Effector memory CD4-positive, alpha-beta T cell (primary cell): ENCODE measurements around the gene IFT43.

Experiments used
- DNase-seq, 3 donors: peaks; one replicate each; pipeline ENCODE4 v3.0.0-alpha.2; 2020
- H3K27ac ChIP-seq: 2 replicates; pipeline ENCODE4 v1.7.0; 2013; ENCODE audit warnings: mild to moderate bottlenecking, low read length, moderate library complexity; ENCODE audit not compliant: insufficient read depth, poor library complexity, severe bottlenecking
- H3K27me3 ChIP-seq: replicated peaks from 2 replicates; pipeline ENCODE4 v1.7.0; 2013; ENCODE audit warnings: mild to moderate bottlenecking, low read length; ENCODE audit not compliant: insufficient read depth, control insufficient read depth, poor library complexity, severe bottlenecking
- H3K36me3 ChIP-seq: 2 replicates; pipeline ENCODE4 v1.7.0; 2013; ENCODE audit warnings: mild to moderate bottlenecking, low read length, moderate library complexity; ENCODE audit not compliant: control insufficient read depth, insufficient read depth
- H3K4me1 ChIP-seq: 2 replicates; pipeline ENCODE4 v1.7.0; 2013; ENCODE audit warnings: low read length, mild to moderate bottlenecking; ENCODE audit not compliant: control insufficient read depth, insufficient read depth, poor library complexity, severe bottlenecking
- H3K4me3 ChIP-seq: 2 replicates; pipeline ENCODE4 v1.7.0; 2013; ENCODE audit warnings: low read length, low read depth, mild to moderate bottlenecking; ENCODE audit not compliant: insufficient read depth, poor library complexity, severe bottlenecking
- H3K9me3 ChIP-seq: 2 replicates; pipeline ENCODE4 v1.7.0; 2013; ENCODE audit warnings: mild to moderate bottlenecking, low read length, moderate library complexity; ENCODE audit not compliant: control insufficient read depth

The IFT43 gene

DNA sequence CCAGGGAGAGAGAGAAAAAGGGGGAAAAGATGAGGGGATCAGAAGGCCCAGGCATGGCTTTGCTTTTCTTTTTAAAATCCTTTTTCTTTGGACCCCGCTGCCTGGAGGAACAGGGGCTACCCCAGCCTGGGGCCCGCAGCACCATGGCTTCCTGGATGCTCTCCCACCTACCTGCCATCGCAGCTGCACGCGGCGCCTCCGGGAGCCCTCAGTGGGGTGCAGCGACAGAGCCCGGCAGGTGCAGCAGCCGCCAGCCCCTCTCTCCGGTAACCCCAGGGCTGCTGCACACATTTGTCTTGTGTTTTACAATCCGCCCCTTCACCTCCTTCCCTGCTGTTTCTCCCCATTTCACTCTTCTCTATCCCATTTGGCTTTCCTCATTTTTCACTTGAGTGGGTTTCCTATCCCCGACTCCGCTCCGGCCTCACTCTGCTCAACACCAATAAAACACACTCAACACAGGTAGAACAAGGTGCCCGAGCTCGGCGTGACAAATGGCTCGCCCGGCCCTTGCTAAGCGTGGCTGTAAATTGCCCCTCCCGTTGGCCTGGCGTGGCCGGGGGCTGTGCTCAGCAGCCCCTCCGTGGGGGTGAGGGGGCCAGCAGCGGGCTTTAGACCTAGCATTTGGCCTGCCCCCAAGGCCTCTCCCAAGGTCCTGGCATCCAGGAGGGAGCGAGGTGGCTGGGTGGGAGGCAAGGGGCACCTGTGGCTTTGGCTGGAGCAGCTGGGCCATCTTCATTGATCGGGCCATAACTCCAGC is 113.5 kb downstream of the IFT43 start:
- no peak overlapping the region for H3K27ac ChIP-seq
- no peaks in the 10 kb centered on the region for H3K27me3 ChIP-seq
- DNase-seq = no peak
- no peak overlapping the region for H3K4me3 ChIP-seq
- H3K4me1 ChIP-seq = no peaks in the 10 kb centered on the region
- H3K9me3 ChIP-seq = no peaks in the 10 kb centered on the region
- no peaks in the 10 kb centered on the region for H3K36me3 ChIP-seq

DNA sequence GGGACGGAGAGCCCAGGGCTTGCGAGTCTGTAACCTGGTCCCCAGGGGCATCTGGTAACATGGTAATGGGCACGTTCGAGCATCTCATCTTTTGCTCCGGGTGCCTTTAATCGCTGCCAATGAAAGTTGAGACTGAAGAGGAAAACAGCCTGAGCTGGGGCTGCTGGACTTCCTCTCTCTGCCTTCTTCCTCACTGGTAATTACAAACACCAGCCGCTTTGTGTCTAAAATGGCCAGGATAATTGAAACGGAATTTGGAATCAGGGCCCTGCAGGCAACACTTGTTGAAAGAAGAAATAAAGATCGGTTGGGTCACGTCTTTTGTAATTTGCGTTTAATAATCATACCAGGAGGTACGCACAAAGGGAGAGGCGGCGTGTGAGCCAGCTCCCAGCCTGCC is 114.7 kb downstream of the IFT43 start:
- Histone ChIP-seq H3K36me3 (no peaks in the 10 kb centered on the region), H3K27ac (no peak overlapping the region), H3K27me3 (no peaks in the 10 kb centered on the region), H3K9me3 (no peaks in the 10 kb centered on the region), H3K4me3 (no peak overlapping the region), H3K4me1 (no peaks in the 10 kb centered on the region)
- DNase-seq = no peak

DNA sequence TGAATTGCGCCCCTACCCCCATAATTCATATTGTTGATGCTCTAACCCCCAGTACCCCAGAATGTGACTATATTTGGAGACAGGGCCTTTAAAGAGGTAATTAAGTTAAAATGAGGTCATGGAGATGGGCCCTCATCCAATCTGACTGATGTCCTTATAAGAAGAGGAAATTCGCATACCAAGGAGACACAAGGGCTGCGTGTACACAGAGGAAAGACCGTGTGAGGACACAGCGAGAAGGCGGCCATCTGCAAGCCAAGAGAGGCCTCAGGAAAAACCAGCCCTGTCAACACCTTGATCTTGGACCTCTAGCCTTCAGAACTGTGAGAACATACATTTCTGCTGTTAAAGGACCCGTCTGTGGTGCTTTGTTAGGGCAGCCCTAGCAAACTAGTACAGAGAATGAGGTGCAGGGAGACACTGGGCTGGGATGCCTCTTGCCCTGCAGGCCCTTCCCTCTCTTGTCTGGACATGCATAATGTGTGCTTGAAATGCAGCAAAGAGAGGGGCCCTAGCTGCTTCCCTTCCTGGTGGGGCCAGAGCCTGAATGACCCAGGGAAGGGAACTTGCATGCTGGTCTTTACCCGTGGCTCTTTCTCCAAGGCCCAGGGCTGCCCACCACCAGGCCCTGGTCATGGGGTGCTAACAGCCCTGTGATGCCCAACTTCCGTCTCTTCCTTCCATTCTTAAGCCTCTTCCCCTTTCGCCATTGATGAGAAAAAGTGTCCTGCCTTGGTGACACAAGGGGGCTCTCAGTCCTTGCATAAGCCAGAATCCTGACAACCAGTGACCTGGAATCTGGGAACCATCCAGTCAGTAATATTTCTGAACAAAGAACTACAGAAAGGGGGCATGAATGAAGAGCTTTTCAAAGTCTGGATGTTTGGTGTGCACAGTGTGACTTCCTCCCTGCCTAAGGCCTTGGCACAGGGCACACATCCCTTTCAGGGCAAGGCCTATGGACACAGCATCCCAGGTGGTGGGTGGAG is 116.1 kb downstream of the IFT43 start:
- no peaks in the 10 kb centered on the region for H3K9me3 ChIP-seq
- no peak overlapping the region for H3K27ac ChIP-seq
- H3K27me3 ChIP-seq = no peaks in the 10 kb centered on the region
- no peaks in the 10 kb centered on the region for H3K4me1 ChIP-seq
- H3K4me3 ChIP-seq = no peak overlapping the region
- DNase-seq = no peak
- H3K36me3 ChIP-seq = no peaks in the 10 kb centered on the region

DNA sequence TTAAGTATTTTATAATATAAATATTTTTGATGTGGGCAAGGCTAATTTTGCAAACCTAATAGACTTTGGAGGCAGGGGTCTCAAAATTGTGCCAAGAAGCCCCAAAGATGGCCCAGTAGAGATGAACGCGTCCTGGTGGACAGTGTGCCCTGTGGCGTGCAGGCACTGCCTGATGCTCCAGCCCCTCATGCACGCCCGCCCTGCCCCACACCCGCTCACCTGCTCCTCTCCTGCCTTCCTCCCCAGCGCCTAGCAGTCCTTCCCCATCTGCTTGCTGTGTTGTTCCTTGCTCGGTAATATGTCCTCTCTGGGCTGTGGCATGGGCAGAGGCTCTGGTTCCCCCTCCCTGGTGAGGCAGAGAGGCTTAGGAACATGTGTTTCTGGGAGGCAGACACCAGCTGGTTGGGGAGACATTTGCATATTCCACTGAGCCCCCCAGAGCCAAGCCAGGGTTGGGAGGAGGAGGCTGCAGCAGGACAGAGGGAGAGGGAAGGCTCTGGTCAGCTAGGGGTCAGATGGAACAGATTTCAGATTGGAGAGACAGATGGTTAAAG is 119.3 kb downstream of the IFT43 start:
- Histone ChIP-seq H3K4me1 (no peaks in the 10 kb centered on the region), H3K9me3 (no peaks in the 10 kb centered on the region), H3K4me3 (no peak overlapping the region), H3K36me3 (no peaks in the 10 kb centered on the region), H3K27ac (no peak overlapping the region), H3K27me3 (no peaks in the 10 kb centered on the region)
- no peak for DNase-seq

DNA sequence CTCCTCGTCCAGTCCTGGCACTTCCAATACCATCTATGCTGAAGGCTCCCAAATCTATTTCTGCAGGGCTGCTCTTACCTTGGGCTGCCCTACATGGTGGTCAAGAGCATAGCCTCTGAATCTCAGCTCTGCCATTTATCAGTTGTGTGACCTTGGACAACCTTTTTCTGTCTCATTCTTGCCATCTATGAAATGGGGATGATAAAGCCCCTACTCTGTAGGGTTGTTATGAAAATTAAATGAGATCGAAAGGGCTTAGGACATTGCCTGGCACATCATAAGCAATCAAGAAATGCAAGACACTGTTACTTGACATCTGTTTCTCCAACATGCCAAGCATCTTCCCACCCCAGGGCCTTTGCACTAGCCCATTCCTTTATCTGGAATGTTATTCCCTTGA is 120.6 kb downstream of the IFT43 start:
- H3K36me3 ChIP-seq = no peaks in the 10 kb centered on the region
- no peak overlapping the region for H3K27ac ChIP-seq
- H3K9me3 ChIP-seq = no peaks in the 10 kb centered on the region
- no peaks in the 10 kb centered on the region for H3K27me3 ChIP-seq
- DNase-seq = no peak
- no peaks in the 10 kb centered on the region for H3K4me1 ChIP-seq
- no peak overlapping the region for H3K4me3 ChIP-seq

DNA sequence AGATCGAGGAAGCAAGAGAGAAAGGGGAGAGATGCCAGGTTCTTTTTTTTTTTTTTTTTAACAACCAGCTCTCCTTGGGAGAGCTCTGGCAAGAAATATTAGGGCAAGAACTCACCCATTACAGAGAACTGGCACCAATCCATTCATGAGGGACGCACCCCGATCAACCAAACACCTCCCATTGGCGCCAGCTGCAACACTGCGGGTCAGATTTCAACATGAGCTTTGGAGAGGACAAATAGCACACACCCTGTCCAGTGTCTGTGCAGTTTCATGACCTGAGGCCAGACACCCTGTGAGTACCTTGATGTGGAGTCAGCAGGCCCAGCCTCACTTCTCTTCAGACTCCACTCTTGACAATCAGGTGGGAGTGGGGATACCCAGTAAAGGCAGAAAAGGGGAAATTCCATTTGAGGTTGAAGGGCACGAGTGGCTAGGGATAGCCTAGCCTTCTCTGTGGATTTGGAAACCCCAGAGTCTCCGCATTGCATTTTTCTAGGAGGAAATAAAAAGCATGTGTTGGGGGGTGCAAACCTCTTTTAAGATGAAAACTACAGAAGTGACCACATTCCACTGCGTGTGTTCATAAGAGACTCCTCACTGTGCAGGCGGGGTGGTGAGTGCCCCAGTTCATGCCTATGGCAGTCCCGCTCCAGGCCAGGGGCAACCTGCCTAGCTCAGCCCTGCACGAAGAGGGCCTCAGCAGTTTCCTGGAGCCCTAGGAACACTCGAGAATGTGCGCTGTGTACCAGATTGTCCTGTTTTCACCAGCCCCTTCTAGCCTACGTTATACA is 123.7 kb downstream of the IFT43 start:
- Histone ChIP-seq H3K27ac (no peak overlapping the region), H3K27me3 (no peaks in the 10 kb centered on the region), H3K4me3 (no peak overlapping the region), H3K9me3 (no peaks in the 10 kb centered on the region), H3K36me3 (no peaks in the 10 kb centered on the region), H3K4me1 (no peaks in the 10 kb centered on the region)
- DNase-seq = no peak

DNA sequence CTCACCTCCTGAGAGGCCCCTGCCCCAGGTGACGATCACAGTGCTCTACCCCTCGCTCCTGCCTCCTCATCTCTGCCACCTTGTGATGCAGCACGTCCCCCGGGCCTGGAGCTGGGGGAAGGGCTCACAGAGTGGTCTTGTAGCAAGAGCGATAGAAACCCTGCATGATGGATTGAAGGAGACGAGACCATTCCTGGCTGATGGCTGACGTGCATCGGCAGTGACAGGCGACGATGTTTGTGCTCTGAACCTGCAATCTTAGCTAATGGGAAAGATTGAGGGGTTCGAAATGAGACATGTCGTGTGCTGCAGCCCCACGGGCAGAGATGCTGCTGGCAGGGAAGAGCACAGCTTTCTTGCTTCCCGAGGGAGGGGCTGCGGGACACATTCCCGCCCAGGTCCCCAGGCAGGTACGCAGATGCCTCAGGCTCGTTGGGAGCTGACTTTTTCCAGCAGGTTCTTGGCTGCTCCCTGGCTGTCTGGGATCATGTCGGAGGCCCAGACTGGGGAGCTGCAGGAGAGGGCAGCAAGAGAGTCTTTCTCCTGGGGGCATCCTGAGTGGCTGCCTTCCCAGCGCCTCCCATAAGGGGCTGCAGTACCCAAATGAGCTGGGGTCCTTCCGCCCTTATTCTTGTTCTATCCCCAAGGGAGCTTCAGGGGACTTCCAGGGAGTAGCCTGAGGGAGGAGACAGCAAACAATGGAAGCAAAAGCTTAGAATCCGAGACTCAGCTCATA is 127.5 kb downstream of the IFT43 start:
- H3K27ac ChIP-seq = no peak overlapping the region
- no peaks in the 10 kb centered on the region for H3K36me3 ChIP-seq
- H3K4me3 ChIP-seq = no peak overlapping the region
- no peaks in the 10 kb centered on the region for H3K9me3 ChIP-seq
- no peak for DNase-seq
- H3K27me3 ChIP-seq = no peaks in the 10 kb centered on the region
- H3K4me1 ChIP-seq = no peaks in the 10 kb centered on the region

DNA sequence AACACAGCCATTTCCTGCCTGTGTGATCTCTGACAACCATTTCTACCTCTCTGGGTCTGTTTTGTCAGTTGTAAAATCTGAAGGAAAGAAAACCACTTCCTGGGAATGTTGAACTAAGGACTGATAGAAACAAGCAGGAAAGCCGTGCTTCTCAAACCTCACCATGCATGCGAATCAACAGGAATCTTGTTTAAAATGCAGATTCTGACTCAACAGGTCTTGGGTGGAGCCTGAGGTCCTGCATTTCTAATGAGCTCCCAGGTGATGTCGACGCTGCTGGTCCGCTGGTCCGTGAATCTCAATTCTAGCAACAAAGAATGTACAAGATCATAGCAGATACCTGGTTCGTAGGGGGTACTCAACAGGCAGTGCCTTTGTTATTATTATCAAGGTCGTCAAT is 128.1 kb downstream of the IFT43 start:
- no peaks in the 10 kb centered on the region for H3K27me3 ChIP-seq
- H3K4me1 ChIP-seq = no peaks in the 10 kb centered on the region
- H3K27ac ChIP-seq = no peak overlapping the region
- H3K9me3 ChIP-seq = no peaks in the 10 kb centered on the region
- H3K4me3 ChIP-seq = no peak overlapping the region
- H3K36me3 ChIP-seq = no peaks in the 10 kb centered on the region
- DNase-seq = no peak

DNA sequence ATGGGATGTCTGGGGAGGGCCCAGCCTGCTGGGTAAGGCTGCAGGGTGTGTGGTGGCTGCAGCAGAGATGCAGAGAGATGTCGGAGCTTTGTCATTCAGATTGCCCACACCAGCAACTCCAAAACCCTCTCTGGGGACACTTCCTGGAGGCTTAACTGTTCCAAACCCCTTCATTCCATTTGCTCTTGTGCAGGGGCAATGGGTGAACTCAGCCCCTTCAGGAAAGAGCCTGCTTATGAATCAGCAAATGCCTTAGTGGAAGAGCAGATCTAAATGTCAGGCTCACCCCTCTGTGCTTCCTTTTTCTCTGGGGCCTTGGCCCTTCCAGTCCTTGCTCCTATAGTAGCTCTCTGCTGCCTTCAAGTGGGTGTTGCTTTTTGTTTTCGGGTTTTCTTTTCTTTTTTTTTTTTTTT is 129.5 kb downstream of the IFT43 start:
- Histone ChIP-seq H3K27me3 (no peaks in the 10 kb centered on the region), H3K36me3 (no peaks in the 10 kb centered on the region), H3K9me3 (no peaks in the 10 kb centered on the region), H3K4me3 (no peak overlapping the region), H3K27ac (no peak overlapping the region), H3K4me1 (no peaks in the 10 kb centered on the region)
- no peak for DNase-seq
